Endothelial cell (in vitro differentiated cells): ENCODE measurements around the gene MRPL17. TPM values are rescaled to one million over a fixed set of nuclear protein-coding genes. Genes with fewer than 3 reads are reported as not detected.
"Not testable (repeated sequence)": the region's sequence is repeated elsewhere in the genome, so short reads cannot be mapped to it uniquely, and the experiment has no call there.

Experiments
- DNase-seq: peaks from one replicate; pipeline ENCODE4 v3.0.0; 2021; ENCODE audit warnings: low spot score
- H3K27ac Mint-ChIP-seq: one replicate; pipeline ENCODE4 v1.8.0; 2021; ENCODE audit warnings: mixed read lengths, inconsistent platforms; ENCODE audit not compliant: unreplicated experiment
- H3K27me3 Mint-ChIP-seq: one replicate; pipeline ENCODE4 v1.8.0; 2021; ENCODE audit warnings: mild to moderate bottlenecking, moderate library complexity, mixed read lengths, inconsistent platforms; ENCODE audit not compliant: unreplicated experiment
- H3K36me3 Mint-ChIP-seq: one replicate; pipeline ENCODE4 v1.8.0; 2021; ENCODE audit warnings: mild to moderate bottlenecking, low read depth, mixed read lengths, inconsistent platforms; ENCODE audit not compliant: unreplicated experiment
- H3K4me1 Mint-ChIP-seq: one replicate; pipeline ENCODE4 v1.8.0; 2021; ENCODE audit warnings: mild to moderate bottlenecking, mixed read lengths, inconsistent platforms; ENCODE audit not compliant: unreplicated experiment
- H3K4me3 Mint-ChIP-seq: one replicate; pipeline ENCODE4 v1.8.0; 2021; ENCODE audit warnings: mild to moderate bottlenecking, mixed read lengths, inconsistent platforms; ENCODE audit not compliant: unreplicated experiment
- H3K9me3 Mint-ChIP-seq: one replicate; pipeline ENCODE4 v1.8.0; 2021; ENCODE audit warnings: mixed read lengths, inconsistent platforms; ENCODE audit not compliant: unreplicated experiment
- CTCF ChIP-seq: fragments of 200-600 bp; sonication (generic); IDR thresholded peaks from one replicate; pipeline ENCODE4 v1.5.0; 2021; ENCODE audit warnings: antibody characterized with exemption; ENCODE audit not compliant: unreplicated experiment
- total RNA-seq: library from RNA; stranded (reverse); fragmentation: NEBNext Ultra II Directional; extraction: Animal tissue kit (Norgen Biotek cat#: 25700); gene quantifications from one replicate; pipeline ENCODE4 v1.2.1, GENCODE V29; 2021; ENCODE audit not compliant: unreplicated experiment

MRPL17 gene
- total RNA-seq, 1 donor from 2014 or later = 44.8 TPM

- TF ChIP-seq CTCF = no peak
- peak overlapping the region; percentile 73 for H3K4me3 Mint-ChIP-seq
- no peak for DNase-seq
- H3K9me3 Mint-ChIP-seq = no peaks in the 10 kb centered on the region
- no peak overlapping the region for H3K27ac Mint-ChIP-seq
- peaks cover 6% of the 10 kb centered on the region for H3K36me3 Mint-ChIP-seq
- peaks cover 7% of the 10 kb centered on the region for H3K27me3 Mint-ChIP-seq
- H3K4me1 Mint-ChIP-seq = peaks cover 21% of the 10 kb centered on the region
Measured at GRCh38 chr11:6721343-6721742, 38.2 kb upstream of the MRPL17 start.

GRCh38 chr11:6719576-6719975, 36.4 kb upstream of the MRPL17 start:
- no peaks in the 10 kb centered on the region for H3K9me3 Mint-ChIP-seq
- peaks cover 7% of the 10 kb centered on the region for H3K27me3 Mint-ChIP-seq
- TF ChIP-seq CTCF = no peak
- no peak overlapping the region for H3K4me3 Mint-ChIP-seq
- no peak for DNase-seq
- no peak overlapping the region for H3K27ac Mint-ChIP-seq
- H3K4me1 Mint-ChIP-seq = peaks cover 21% of the 10 kb centered on the region
- peaks cover 6% of the 10 kb centered on the region for H3K36me3 Mint-ChIP-seq

- Mint-ChIP-seq H3K4me3 (no peak overlapping the region), H3K27ac (no peak overlapping the region), H3K4me1 (peaks cover 13% of the 10 kb centered on the region), H3K9me3 (peaks cover under 1% of the 10 kb centered on the region), H3K36me3 (peaks cover 7% of the 10 kb centered on the region), H3K27me3 (peaks cover 7% of the 10 kb centered on the region)
- no peak for DNase-seq
- TF ChIP-seq CTCF = no peak
Measured at GRCh38 chr11:6717426-6717825, 34.3 kb upstream of the MRPL17 start.

GRCh38 chr11:6711552-6711951, 28.4 kb upstream of the MRPL17 start:
- H3K27me3 Mint-ChIP-seq, H3K4me1 Mint-ChIP-seq, H3K4me3 Mint-ChIP-seq, H3K9me3 Mint-ChIP-seq, H3K27ac Mint-ChIP-seq, H3K36me3 Mint-ChIP-seq: not testable (repeated sequence)
- DNase-seq = peak; percentile 39
- peak; percentile 36 for TF ChIP-seq CTCF

GRCh38 chr11:6708876-6709275, 25.7 kb upstream of the MRPL17 start:
- peaks cover 3% of the 10 kb centered on the region for H3K4me1 Mint-ChIP-seq
- DNase-seq = no peak
- H3K36me3 Mint-ChIP-seq = peaks cover 7% of the 10 kb centered on the region
- H3K27me3 Mint-ChIP-seq = no peaks in the 10 kb centered on the region
- no peak overlapping the region for H3K27ac Mint-ChIP-seq
- H3K4me3 Mint-ChIP-seq = no peak overlapping the region
- no peak for TF ChIP-seq CTCF
- peaks cover 7% of the 10 kb centered on the region for H3K9me3 Mint-ChIP-seq
